PFSK-1 (cell line): ENCODE results near the gene ZNF346.

Source experiments
- REST ChIP-seq, 2 experiments: IDR thresholded peaks; 2 replicates each; pipeline versions ENCODE4 v1.6.1 to v1.8.0; 2011 to 2012; ENCODE audit warnings: low read depth in 2 of 2, low read length in 2 of 2, control low read depth in 1 of 2, inconsistent platforms in 1 of 2, mild to moderate bottlenecking in 1 of 2, moderate library complexity in 1 of 2; ENCODE audit not compliant: insufficient read depth in 1 of 2
- TAF1 ChIP-seq: IDR thresholded peaks from 2 replicates; pipeline ENCODE4 v1.6.1; 2012; ENCODE audit warnings: low read length, control low read depth, borderline replicate concordance; ENCODE audit not compliant: insufficient read depth

DNA sequence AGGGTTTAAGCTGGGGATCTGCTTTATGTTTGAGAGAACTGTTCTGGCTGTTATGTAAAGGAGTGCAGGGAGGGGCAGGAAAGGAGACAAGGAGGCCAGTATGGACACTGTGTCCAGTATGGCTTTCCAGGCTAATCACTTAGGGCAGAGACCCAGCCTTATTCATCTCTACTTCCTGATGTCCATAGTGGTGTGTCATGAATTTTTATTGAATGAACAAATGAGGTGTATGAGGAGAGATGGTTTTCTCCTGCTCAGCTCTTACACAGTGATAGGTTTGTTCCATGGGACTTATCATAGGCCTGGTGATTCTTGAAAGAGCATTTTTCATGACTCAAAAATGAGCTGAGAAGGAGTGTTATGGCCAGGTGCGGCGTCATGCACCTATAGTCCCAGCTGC is 43.7 kb downstream of the ZNF346 start:
- TF ChIP-seq TAF1 (no peak), REST (IDR thresholded peaks at IDR 0.05; ENCODE audit: insufficient read depth in 1 of 2, low read depth in 2 of 2, low read length in 2 of 2) (no peak)
